MCF 10A (cell line): ENCODE measurements around the gene CECR2. TPM values are rescaled to one million over a fixed set of nuclear protein-coding genes. Genes with fewer than 3 reads are reported as not detected.

Experiments
- BruUV-seq: library from RNA; stranded (reverse); fragments of 400-500 nt; replicated peaks from 2 replicates; lab custom pipeline; 2021; lab: Mats Ljungman, UMichigan
- CTCF ChIA-PET: fragments of 300-600 bp; sonication (Branson Sonifier 250); formaldehyde crosslinking; extraction: SDS; loops from one replicate; lab custom pipeline; 2021; ENCODE audit warnings: antibody characterized with exemption, inconsistent platforms; lab: Yijun Ruan, JAX
- POLR2A ChIA-PET: fragments of 300-600, 350-650 bp; sonication (Branson Sonifier 250); formaldehyde crosslinking; extraction: SDS; loops from one replicate; lab custom pipeline; 2020; ENCODE audit warnings: antibody characterized with exemption, inconsistent platforms; lab: Yijun Ruan, JAX
- DNase-seq: peaks from one replicate; pipeline ENCODE4 v3.0.0-alpha.2; 2018; ENCODE audit not compliant: unreplicated experiment
- H3K27ac Mint-ChIP-seq: one replicate; pipeline ENCODE4 v1.8.0; 2022; ENCODE audit warnings: mild to moderate bottlenecking, low read depth, mixed read lengths; ENCODE audit not compliant: unreplicated experiment
- H3K27me3 Mint-ChIP-seq: one replicate; pipeline ENCODE4 v1.8.0; 2022; ENCODE audit warnings: mixed read lengths; ENCODE audit not compliant: insufficient read depth, unreplicated experiment
- H3K36me3 Mint-ChIP-seq: one replicate; pipeline ENCODE4 v1.8.0; 2022; ENCODE audit warnings: mild to moderate bottlenecking, moderate library complexity, mixed read lengths; ENCODE audit not compliant: insufficient read depth, unreplicated experiment
- H3K4me1 Mint-ChIP-seq: one replicate; pipeline ENCODE4 v1.8.0; 2022; ENCODE audit warnings: mixed read lengths; ENCODE audit not compliant: insufficient read depth, unreplicated experiment
- H3K4me3 Mint-ChIP-seq: one replicate; pipeline ENCODE4 v1.8.0; 2022; ENCODE audit warnings: mild to moderate bottlenecking, moderate library complexity, mixed read lengths; ENCODE audit not compliant: unreplicated experiment
- H3K9me3 Mint-ChIP-seq: one replicate; pipeline ENCODE4 v1.8.0; 2022; ENCODE audit warnings: mixed read lengths; ENCODE audit not compliant: unreplicated experiment
- intact Hi-C: fragments of 100-400 bp; cut with micrococcal nuclease; formaldehyde crosslinking; loops from 2 replicates; pipeline ENCODE4 v1.14.1; 2022
- total RNA-seq: library from RNA; stranded (reverse); gene quantifications from 2 replicates; pipeline ENCODE4 v1.2.3, GENCODE V29; 2022
- TF ChIP-seq, protein P1 (sequence below): fragments of 200-600 bp; IDR thresholded peaks from one replicate; pipeline ENCODE4 v1.8.0; 2022; ENCODE audit warnings: antibody characterized with exemption, mild to moderate bottlenecking; ENCODE audit not compliant: unreplicated experiment

CECR2 gene
- total RNA-seq, 1 experiment from 2014 or later = not detected

DNA sequence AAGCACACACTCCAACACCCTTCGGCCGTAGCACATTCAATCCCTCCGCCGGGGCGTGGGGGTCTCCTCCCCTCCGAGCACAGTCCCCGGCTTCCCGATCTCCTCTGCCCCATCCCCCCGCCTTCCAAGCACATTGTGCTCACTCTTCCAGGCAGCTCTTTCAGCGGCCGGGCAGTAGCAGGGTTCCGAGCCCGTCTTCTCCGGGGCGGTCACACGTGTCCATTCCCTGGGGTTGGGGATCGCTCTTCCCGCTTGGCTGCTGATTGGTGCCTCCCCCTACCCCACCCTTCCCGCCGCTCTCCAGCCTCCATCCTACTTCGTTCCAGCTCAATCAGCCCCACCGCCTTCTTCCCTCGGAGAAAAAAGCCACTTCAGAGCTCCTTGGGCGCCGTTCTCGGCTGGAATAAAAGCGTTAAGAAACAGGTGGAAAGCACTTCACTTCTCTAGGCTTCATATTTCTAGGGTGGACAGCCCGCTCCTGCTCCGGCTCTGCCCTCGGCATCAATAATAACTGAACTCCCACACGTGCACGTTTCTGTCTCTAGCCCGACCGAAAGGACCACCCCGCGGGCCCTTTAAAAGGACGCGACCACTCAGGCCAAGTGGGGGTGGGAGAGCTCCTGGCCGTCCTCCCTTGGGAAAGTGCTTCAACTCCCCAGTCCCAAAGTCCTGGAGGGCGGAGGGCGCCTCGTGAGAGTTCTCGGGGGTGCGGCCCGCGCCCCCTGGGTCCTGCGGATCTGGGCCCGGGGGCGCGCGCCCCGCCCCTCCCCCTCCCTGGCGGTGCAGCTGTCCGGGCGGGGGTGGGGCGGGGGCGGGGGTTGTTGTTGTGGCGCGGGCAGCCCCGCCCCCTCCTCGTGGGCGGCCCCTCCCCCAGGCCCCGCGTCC is 464 bp upstream of the CECR2 start:
- TF ChIP-seq, protein P1, sequence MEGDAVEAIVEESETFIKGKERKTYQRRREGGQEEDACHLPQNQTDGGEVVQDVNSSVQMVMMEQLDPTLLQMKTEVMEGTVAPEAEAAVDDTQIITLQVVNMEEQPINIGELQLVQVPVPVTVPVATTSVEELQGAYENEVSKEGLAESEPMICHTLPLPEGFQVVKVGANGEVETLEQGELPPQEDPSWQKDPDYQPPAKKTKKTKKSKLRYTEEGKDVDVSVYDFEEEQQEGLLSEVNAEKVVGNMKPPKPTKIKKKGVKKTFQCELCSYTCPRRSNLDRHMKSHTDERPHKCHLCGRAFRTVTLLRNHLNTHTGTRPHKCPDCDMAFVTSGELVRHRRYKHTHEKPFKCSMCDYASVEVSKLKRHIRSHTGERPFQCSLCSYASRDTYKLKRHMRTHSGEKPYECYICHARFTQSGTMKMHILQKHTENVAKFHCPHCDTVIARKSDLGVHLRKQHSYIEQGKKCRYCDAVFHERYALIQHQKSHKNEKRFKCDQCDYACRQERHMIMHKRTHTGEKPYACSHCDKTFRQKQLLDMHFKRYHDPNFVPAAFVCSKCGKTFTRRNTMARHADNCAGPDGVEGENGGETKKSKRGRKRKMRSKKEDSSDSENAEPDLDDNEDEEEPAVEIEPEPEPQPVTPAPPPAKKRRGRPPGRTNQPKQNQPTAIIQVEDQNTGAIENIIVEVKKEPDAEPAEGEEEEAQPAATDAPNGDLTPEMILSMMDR = no peak
- no TSS peak for BruUV-seq
- POLR2A ChIA-PET = no interaction called here
- Mint-ChIP-seq H3K36me3 (no peaks in the 10 kb centered on the region), H3K4me1 (peaks cover 5% of the 10 kb centered on the region), H3K4me3 (no peak overlapping the region), H3K27ac (no peak overlapping the region), H3K9me3 (no peaks in the 10 kb centered on the region), H3K27me3 (peaks cover 47% of the 10 kb centered on the region)
- intact Hi-C loops = no loop called here
- no peak for DNase-seq
- CTCF ChIA-PET = no interaction called here

DNA sequence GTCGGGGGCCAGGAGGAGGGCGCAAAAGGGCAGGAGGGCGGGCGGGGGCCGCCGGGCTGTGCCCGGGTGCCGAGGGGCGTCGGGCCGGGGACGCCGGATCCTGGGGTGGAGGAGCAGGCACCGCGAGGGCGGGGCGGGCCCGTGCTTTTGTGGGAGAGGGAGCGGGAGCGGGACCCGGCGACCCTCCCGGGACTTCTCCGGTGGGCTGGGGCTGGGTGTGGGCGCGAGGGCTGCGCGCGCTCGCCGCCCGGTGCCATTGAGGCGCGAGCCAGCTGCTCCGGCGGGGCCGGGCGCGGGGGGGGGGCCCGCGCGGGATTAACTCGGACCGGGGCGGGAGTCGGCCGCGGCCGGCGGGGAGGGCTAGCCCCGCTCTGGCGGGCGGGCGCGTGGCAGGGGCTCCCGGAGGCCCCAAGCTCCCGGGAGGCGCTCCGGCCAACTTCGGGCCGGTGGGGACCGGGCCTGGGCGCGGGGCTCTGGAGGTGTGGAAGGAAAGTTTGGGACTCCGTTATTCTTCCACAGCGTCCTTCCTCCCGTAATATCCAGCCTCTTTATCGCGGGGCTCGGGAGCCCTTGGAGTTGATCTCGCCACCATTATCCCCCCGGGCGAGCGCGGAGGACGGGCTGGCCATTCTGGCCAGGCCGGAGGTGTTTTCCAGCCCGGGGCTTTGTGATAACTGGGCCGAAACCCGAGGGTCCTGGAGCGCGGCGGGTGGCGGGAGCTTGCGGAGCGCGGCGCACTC is 936 bp downstream of the CECR2 start:
- POLR2A ChIA-PET = no interaction called here
- intact Hi-C loops = no loop called here
- H3K4me1 Mint-ChIP-seq = peaks cover 5% of the 10 kb centered on the region
- H3K27ac Mint-ChIP-seq = no peak overlapping the region
- peaks cover 47% of the 10 kb centered on the region for H3K27me3 Mint-ChIP-seq
- no peak overlapping the region for H3K4me3 Mint-ChIP-seq
- no peaks in the 10 kb centered on the region for H3K36me3 Mint-ChIP-seq
- CTCF ChIA-PET = no interaction called here
- TF ChIP-seq, protein P1 = no peak
- DNase-seq = no peak
- BruUV-seq = no TSS peak
- H3K9me3 Mint-ChIP-seq = no peaks in the 10 kb centered on the region

DNA sequence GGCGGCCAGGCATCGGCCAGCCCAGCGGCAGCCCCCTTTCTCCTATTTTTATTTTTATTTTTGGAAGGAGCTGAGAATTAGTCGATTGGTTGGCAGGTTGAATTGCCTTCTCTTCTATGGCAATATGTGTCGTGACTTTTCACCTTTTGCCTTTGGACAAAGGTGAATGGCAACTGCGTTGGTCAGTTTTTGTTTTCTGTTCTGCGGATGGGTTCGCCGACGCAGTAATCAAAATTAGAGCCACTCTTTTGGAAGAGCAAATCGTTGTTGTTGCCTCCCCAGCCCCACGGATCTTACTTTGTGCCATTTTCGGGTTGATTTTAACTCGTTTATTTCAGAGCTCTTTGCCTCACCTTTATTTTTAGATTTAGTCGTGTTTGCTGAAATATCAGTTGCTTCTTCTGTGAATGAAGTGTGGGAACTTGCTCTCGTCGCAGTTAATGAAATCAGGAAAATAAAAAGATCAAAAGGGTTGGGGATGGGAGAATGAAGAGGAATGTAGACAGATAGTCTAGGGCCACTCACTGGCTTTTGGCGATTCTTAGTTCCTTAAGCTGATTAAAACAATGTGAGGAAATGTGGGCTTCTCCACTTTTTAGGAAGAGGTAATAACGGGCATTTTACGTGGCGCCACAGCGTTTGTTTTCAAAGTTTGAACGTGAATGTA is 1.6 kb downstream of the CECR2 start:
- H3K27ac Mint-ChIP-seq = no peak overlapping the region
- no TSS peak for BruUV-seq

More for the DNA sequence above, 1.6 kb downstream of the CECR2 start:
- intact Hi-C loops = no loop called here
- Mint-ChIP-seq H3K27me3 (peaks cover 46% of the 10 kb centered on the region), H3K36me3 (no peaks in the 10 kb centered on the region), H3K9me3 (no peaks in the 10 kb centered on the region), H3K4me3 (no peak overlapping the region), H3K4me1 (peaks cover 5% of the 10 kb centered on the region)
- ChIA-PET POLR2A (no interaction called here), CTCF (interaction anchor here (1.5 kb wide), 1 partner anchor 9 kb away, joined by 4 read pairs; no protein-coding TSS in a partner anchor)
- DNase-seq = no peak
- TF ChIP-seq, protein P1 = no peak
